WERI-Rb-1 (cell line): ENCODE results near the gene TXNRD1.
"Not testable (repeated sequence)": the region's sequence is repeated elsewhere in the genome, so short reads cannot be mapped to it uniquely, and the experiment has no call there.

Experiments used
- DNase-seq: peaks from one replicate; pipeline ENCODE4 v3.0.0-alpha.2; 2020
- H3K27ac ChIP-seq: fragments of 250-450 bp; sonication (Bioruptor Pico); 2 replicates; pipeline ENCODE4 v1.5.1; 2020; ENCODE audit warnings: mild to moderate bottlenecking, moderate library complexity
- H3K27me3 ChIP-seq: fragments of 250-450 bp; sonication (Bioruptor Pico); 2 replicates; pipeline ENCODE4 v1.5.1; 2021; ENCODE audit warnings: mild to moderate bottlenecking, low read depth, moderate library complexity; ENCODE audit not compliant: insufficient read depth, severe bottlenecking
- H3K36me3 ChIP-seq: fragments of 250-450 bp; sonication (Bioruptor Pico); 2 replicates; pipeline ENCODE4 v1.5.1; 2020; ENCODE audit warnings: mild to moderate bottlenecking, moderate library complexity
- H3K4me3 ChIP-seq: 2 replicates; pipeline ENCODE4 v1.5.1; 2011; ENCODE audit warnings: low read depth, mild to moderate bottlenecking, control low read depth, low read length
- H3K9me3 ChIP-seq: fragments of 250-450 bp; sonication (Bioruptor Pico); 2 replicates; pipeline ENCODE4 v1.5.1; 2021; ENCODE audit warnings: mild to moderate bottlenecking, moderate library complexity; ENCODE audit not compliant: severe bottlenecking
- TF ChIP-seq, protein P1 (sequence below): IDR thresholded peaks from 2 replicates; pipeline ENCODE4 v1.5.1; 2011; ENCODE audit warnings: low read depth, mild to moderate bottlenecking, control low read depth, inconsistent platforms, low read length

Gene TXNRD1

DNA sequence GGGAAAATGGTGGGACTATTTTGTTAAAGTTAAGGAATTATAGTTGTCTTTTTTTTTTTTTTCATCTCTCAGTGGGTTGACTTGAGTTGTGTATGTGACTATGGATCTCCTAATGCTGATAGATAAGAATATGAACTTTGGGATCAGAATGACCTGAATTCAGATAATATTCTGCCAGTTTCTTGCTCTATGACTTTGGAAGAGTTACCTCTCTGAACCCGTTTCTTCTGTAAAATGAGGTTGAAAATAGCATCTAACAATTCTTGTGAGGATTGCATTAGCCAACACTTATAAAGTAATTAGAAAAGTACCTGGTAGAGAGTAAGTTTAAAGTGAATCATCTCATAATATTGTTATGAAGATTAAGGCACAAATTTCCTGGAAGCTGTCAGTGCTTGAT lies 106.4 kb downstream of the TXNRD1 start:
- DNase-seq = no peak
- no peaks in the 10 kb centered on the region for H3K9me3 ChIP-seq
- H3K27me3 ChIP-seq = no peaks in the 10 kb centered on the region
- no peak overlapping the region for H3K4me3 ChIP-seq
- TF ChIP-seq, protein P1, sequence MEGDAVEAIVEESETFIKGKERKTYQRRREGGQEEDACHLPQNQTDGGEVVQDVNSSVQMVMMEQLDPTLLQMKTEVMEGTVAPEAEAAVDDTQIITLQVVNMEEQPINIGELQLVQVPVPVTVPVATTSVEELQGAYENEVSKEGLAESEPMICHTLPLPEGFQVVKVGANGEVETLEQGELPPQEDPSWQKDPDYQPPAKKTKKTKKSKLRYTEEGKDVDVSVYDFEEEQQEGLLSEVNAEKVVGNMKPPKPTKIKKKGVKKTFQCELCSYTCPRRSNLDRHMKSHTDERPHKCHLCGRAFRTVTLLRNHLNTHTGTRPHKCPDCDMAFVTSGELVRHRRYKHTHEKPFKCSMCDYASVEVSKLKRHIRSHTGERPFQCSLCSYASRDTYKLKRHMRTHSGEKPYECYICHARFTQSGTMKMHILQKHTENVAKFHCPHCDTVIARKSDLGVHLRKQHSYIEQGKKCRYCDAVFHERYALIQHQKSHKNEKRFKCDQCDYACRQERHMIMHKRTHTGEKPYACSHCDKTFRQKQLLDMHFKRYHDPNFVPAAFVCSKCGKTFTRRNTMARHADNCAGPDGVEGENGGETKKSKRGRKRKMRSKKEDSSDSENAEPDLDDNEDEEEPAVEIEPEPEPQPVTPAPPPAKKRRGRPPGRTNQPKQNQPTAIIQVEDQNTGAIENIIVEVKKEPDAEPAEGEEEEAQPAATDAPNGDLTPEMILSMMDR = no peak
- H3K27ac ChIP-seq = no peak overlapping the region
- peaks cover 82% of the 10 kb centered on the region for H3K36me3 ChIP-seq

DNA sequence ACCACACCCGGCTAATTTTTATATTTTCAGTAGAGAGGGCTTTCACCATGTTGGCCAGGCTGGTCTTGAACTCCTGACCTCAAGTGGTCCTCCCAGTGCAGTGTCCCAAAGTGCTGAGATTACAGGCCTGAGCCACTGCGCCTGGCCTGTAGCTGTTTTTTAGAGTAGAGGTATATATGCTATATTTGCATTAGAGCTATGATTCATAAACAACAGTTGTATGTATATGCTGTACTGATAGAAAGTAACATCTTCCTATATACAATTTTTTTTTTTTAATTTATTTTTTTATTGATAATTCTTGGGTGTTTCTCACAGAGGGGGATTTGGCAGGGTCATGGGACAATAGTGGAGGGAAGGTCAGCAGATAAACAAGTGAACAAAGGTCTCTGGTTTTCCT lies 107.0 kb downstream of the TXNRD1 start:
- not testable (repeated sequence) for H3K4me3 ChIP-seq, H3K27me3 ChIP-seq, H3K9me3 ChIP-seq, DNase-seq
- peaks cover 84% of the 10 kb centered on the region for H3K36me3 ChIP-seq
- H3K27ac ChIP-seq = peak overlapping the region; percentile 18; the same call in 1 of the 2 replicates

DNA sequence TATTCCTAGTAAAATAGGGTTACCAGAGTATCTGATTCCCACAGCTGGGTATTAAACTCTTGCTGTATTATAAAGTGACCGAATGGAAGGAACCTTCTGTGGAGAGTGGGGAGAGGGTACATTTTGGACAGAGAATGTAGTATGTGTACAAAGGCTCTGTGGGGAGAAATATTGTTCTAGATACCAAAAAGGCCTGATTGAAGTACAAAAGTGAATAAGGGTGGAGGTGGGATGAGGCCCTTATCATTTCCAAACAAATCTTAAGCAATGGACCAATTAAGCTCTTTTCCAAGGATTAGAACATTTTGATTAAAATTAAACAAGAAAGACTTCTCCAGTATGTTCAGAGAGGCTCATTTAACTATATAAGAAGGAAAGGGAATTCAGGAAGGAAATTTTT lies 108.3 kb downstream of the TXNRD1 start:
- Histone ChIP-seq H3K27ac (no peak overlapping the region), H3K4me3 (no peak overlapping the region), H3K27me3 (no peaks in the 10 kb centered on the region), H3K9me3 (no peaks in the 10 kb centered on the region), H3K36me3 (peaks cover 81% of the 10 kb centered on the region)
- DNase-seq = no peak
- TF ChIP-seq, protein P1 = no peak

DNA sequence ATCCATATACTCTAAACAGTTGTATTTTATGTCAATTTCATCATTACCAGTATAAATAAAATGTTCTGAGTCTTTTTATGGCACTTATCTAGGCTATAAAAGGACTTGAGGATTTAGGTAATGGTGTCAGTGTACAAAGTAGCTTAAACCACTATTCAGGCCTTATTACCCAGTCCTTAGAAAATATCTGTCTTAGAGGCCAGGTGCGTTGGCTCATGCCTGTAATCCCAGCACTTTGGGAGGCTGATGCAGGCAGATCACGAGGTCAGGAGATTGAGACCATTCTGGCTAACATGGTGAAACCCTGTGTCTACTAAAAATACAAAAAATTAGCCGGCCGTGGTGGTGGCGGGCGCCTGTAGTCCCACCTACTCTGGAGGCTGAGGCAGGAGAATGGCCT lies 112.7 kb downstream of the TXNRD1 start:
- H3K36me3 ChIP-seq = peaks cover 55% of the 10 kb centered on the region
- not testable (repeated sequence) for DNase-seq, H3K9me3 ChIP-seq, H3K4me3 ChIP-seq, H3K27me3 ChIP-seq, H3K27ac ChIP-seq

DNA sequence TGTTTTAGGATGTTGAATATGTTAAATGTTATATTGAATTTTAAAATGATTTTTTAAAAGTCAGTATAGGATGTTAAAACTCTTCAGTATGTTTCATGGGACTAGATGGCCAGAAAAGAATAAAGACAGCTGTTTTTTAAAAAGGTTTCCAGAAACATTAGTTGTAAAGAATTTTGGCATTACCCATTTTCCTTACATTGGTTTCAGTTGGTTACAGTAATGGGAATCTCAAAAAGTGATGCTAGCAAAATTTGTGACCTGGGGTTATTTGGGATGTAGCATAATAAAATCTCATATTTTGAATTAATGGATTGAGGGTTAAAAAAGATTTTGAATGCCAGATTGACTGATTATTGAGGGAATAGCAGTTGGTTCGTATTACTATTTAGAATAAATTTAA lies 113.2 kb downstream of the TXNRD1 start:
- Histone ChIP-seq H3K27ac (no peak overlapping the region), H3K9me3 (no peaks in the 10 kb centered on the region), H3K27me3 (no peaks in the 10 kb centered on the region), H3K4me3 (no peak overlapping the region), H3K36me3 (peaks cover 54% of the 10 kb centered on the region)
- no peak for DNase-seq
- TF ChIP-seq, protein P1 = no peak

DNA sequence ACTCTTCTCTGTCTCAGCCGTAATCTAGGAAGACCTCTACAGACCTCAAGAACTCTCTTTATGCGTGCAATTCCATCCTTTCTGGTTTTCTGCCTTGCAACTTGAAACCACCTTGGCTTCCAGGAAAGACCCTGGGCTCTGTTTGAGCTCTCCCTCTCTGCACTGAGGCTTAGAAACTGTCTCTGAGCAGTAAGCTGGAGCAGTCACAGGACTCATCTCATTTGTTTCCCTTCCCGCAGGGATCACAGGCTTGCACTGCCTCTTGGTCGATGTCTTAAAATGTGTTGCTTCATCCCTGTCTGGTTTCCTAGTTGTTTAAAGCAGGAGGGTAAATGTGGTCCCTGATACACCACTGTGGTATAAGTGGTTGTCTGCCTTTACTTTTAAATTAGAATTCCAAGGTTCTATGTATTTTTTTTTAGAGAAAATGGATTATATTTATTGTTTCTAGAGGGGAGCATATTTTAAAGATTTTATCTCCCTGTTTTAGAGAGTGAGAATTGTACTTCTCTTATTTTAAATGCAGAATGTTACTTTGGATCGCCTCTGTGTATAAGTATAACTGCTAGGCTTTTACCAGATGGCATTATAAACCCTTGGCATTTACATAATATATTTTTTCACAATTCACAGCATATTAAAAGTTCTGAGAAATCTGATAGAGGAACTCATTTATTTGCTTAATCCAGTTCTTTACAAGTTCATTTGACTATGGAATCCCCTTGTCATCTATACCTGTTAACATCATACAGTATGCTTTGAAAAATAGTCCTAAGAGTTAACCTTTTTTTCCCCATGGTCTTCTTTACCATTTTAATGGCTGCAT lies 114.3 kb downstream of the TXNRD1 start:
- H3K4me3 ChIP-seq = no peak overlapping the region
- DNase-seq = no peak
- no peaks in the 10 kb centered on the region for H3K27me3 ChIP-seq
- H3K27ac ChIP-seq = no peak overlapping the region
- H3K36me3 ChIP-seq = peaks cover 52% of the 10 kb centered on the region
- no peaks in the 10 kb centered on the region for H3K9me3 ChIP-seq
- TF ChIP-seq, protein P1 = no peak

DNA sequence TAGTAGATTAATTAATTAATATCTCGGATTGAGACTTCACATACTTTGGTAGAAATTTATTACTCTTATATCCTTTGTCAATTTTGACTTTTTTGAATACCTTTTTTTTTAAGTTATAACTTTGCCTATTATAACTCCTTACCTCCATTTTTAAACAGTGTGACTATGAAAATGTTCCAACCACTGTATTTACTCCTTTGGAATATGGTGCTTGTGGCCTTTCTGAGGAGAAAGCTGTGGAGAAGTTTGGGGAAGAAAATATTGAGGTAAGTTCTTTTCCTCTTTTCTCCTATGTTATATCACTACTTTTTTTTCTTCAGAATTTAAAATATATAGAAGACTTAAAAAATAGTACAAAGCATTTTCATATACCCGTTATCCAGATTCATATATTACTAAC lies 115.8 kb downstream of the TXNRD1 start:
- Histone ChIP-seq H3K27me3 (no peaks in the 10 kb centered on the region), H3K27ac (no peak overlapping the region), H3K36me3 (peaks cover 51% of the 10 kb centered on the region), H3K4me3 (no peak overlapping the region), H3K9me3 (no peaks in the 10 kb centered on the region)
- no peak for DNase-seq
- TF ChIP-seq, protein P1 = no peak

DNA sequence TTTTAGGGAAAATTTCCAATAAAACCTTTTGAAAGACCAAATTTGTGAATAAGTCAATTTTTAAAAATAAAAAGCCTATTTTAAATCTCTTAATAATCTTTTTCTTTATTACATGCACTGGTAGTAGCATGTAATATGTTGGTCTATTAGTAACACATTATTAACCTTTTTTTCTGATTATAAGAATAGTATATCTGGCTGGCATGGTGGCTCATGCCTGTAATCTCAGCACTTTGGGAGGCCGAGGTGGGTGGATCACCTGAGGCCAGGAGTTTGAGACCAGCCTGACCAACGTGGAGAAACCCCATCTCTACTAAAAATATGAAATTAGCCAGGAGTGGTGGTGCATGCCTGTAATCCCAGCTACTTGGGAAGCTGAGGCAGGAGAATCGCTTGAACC lies 116.7 kb downstream of the TXNRD1 start:
- H3K9me3 ChIP-seq, DNase-seq, H3K4me3 ChIP-seq, H3K27me3 ChIP-seq, H3K27ac ChIP-seq: not testable (repeated sequence)
- peaks cover 50% of the 10 kb centered on the region for H3K36me3 ChIP-seq
